Limb (tissue), 2 donors: ENCODE data around the gene PLCH2.

ENCODE experiments used
- DNase-seq, 2 donors: peaks; one replicate each; pipeline ENCODE4 v3.0.0-alpha.2; 2016; ENCODE audit errors: extremely low spot score in 2 of 2

Gene PLCH2, protein sequence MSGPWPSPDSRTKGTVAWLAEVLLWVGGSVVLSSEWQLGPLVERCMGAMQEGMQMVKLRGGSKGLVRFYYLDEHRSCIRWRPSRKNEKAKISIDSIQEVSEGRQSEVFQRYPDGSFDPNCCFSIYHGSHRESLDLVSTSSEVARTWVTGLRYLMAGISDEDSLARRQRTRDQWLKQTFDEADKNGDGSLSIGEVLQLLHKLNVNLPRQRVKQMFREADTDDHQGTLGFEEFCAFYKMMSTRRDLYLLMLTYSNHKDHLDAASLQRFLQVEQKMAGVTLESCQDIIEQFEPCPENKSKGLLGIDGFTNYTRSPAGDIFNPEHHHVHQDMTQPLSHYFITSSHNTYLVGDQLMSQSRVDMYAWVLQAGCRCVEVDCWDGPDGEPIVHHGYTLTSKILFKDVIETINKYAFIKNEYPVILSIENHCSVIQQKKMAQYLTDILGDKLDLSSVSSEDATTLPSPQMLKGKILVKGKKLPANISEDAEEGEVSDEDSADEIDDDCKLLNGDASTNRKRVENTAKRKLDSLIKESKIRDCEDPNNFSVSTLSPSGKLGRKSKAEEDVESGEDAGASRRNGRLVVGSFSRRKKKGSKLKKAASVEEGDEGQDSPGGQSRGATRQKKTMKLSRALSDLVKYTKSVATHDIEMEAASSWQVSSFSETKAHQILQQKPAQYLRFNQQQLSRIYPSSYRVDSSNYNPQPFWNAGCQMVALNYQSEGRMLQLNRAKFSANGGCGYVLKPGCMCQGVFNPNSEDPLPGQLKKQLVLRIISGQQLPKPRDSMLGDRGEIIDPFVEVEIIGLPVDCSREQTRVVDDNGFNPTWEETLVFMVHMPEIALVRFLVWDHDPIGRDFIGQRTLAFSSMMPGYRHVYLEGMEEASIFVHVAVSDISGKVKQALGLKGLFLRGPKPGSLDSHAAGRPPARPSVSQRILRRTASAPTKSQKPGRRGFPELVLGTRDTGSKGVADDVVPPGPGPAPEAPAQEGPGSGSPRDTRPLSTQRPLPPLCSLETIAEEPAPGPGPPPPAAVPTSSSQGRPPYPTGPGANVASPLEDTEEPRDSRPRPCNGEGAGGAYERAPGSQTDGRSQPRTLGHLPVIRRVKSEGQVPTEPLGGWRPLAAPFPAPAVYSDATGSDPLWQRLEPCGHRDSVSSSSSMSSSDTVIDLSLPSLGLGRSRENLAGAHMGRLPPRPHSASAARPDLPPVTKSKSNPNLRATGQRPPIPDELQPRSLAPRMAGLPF (N-terminal part only)

DNA sequence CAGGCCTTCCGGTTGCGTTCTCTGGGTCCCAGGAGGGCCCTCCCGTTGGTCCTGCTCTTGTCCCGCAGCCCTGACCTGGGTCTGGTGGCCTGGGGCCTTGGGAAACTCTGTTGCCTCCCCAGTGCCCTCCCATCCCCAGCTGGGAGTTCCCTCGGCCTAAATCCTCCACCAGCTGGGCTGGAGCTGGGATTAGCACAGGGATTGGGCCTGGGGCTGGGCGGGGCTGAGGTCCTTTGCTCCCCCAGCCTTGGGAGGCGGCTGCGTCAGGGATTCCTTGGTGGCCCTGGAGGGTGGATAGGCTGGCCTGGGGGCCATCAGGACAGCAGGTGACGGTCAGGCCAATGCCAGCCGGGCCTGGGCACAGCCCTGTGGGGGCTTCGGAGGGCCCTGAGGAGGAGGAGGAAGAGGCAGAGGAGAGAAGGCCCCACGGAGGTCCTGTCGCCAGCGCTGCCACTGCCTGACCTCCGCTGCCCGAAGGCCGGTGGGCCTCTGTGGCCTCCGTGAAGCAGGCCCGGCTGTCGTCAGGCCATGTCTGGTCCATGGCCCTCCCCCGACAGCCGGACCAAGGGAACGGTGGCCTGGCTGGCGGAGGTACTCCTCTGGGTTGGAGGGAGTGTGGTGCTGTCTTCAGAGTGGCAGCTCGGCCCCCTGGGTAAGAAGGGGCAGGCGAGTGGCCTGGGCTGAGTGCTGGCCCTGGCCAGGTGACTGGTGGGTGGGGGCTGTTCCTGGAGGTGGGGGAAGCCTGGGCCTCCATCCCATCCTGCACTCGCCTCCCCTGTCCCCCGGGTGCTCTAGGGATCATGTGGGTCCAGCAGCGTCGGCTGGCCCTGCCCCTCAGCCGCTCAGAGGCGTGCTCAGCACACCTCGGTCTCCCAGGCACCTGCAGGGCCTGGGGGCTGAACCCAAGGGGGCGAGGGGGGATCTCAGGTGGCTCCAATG, at the start of gene PLCH2:
Gene PLCH2, plus strand, starts transcription at position 229 of the 939 bp plus-strand sequence. Its CDS starts 300 bp downstream, at position 529.
- DNase-seq = no peak

DNA sequence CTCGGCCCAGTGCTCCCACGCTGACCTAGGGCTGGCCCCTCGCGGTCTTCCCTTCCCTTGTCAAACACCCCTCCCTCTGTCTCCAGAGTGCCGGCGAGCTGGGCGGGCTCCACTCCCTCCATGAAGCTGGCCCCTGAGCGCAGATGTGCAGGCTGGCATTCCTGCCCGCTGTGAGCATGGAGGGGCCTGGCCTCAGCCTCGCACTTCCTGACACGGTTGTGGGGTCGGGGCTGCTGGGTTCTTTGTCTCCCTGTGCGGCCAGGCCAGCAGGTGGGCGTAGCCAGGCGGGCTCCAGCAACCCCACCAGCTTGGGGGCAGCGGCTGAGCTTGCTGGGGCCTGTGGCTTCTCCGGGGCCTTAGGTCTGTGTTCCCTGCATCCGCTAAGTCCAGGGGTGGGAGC, 49.5 kb upstream of the PLCH2 start:
- DNase-seq = no peak

DNA sequence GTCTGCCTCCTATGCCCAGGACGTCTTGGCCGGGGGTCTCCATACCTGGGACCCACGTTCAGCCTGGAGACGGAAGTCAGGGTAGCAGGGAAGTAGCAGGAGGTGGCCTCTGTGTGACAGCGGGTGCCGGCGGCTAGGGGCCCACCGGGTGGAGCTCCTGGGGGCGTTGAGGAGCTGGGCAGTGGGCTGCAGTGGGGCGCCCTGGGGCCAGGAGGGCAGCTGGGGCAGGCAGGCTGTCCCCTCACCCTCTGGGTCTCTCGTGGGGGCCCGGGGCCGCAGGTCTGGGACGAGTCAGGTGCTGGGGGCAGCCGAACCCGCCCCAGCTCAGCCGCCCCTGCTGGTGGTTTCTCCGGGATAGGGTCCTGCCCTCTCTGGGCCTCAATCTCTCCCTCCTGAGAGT, 49.0 kb upstream of the PLCH2 start:
- DNase-seq = no peak

DNA sequence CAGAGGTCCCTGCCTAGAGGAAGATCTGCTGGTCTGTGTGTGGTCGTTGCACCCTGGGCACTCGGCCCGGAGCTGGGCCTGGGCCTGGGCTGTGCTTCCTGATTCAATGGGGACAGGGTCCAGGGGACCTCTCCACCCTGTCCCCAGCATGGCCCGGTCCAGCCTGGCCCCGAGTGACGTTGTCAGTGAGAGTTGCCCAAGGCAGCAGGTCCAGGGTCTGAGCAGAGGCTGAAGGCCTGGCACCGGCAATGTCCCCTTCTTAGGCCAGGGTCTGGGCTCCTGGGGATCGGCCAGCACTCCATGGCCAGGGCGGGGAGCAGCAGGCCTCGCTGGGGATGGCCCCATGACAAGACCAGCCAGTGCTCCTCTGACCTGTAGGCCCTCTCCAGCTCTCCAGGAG, 48.1 kb upstream of the PLCH2 start:
- DNase-seq = no peak

DNA sequence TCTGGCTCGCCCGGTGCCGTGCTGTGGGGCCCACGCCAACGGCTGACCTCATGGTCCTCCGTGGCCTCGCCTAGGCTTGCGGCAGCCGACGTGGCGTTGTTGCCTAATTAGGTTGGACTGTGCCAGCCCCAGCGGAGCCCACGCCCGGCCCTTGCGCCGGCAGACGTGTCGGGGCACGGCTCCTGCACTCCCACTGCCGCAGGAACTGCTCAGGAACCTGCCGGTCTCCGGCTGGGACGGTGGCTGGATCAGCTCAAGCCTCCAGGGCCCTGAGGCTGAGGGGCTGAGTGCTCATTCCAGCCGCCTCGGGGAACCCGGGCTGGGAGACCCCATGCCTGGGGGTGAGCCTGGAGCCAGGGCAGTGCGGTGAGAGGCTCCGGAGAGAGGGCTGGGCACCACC, 47.6 kb upstream of the PLCH2 start:
- no peak for DNase-seq

DNA sequence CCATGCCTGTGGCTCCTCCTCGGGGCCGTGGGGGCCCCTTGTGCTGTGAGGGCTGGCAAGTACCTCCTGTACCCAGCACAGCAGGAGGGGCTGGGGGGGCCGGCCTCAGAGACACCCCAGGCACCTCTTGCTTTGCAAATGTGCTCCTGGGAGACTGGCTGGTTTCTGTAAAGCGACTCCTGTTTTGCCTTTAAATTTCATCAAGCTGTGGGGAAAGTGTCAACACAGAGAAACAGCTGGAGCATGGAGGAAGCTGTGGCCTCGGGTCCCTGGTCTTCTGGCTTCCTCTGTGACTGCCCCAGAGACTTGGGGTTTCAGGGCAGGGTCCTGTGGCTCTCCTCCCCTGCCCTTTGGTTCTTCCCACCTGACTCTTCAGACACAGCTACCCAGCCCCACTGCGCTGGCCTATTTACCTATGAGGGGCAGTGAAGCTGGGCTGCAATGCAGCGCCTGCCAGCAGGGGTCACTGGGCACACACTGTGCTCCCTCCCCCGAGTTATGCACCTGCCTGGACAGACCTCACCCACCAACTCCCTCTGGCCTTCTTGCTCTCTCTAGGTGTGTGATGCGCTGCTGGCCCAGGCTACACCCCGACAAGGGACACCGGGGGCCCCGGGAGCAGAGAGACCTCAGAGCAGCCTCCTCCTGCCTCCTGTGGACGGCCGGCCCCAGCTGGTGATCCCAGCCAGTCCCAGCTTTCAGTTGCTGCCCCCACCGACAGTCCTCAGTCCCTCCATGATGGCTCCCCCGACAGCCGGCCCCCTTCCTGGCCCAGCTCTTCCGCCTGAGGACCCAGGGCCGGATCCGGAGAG, 46.1 kb upstream of the PLCH2 start:
- DNase-seq = no peak

DNA sequence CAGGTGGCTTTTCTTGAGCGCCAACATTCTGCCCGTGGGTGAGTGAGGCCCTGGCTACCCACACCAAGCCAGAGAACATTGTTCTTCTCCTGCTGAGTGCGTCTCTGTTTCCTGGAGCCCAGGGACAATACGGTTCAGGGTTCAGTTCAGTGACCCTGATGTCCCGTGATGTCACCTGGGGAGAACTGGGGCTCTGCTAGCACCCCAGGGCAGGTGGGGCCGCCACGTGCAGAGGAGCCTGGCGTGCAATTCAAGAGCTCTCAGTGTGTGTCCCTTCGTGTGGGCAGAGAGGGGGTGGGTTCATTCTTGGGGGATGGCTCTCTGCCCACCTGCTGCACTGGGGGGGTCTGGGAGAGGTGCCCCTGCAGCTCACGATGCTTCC, 45.5 kb upstream of the PLCH2 start:
- DNase-seq = no peak

DNA sequence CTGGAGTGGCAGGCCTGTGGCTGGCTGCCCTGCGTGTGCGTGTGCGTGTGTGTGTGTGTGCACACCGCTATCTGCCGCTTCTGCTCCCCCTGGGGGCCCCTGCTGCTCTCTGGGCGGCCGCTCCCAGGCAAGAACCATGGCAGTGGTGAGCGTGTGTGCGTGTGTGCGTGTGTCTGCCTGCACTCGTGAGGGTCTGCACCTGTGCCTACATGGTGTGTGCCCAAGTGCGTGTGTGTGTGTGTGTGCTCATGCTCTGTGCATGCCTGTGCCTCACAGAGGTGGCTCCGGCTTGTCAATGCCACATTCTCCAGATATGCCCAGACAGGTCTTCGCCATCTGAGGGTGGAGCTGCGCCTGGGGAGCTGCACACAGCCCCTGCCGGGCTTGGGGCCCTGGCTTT, 45.0 kb upstream of the PLCH2 start:
- DNase-seq = peak in 1 of 2 donors; percentile 51

DNA sequence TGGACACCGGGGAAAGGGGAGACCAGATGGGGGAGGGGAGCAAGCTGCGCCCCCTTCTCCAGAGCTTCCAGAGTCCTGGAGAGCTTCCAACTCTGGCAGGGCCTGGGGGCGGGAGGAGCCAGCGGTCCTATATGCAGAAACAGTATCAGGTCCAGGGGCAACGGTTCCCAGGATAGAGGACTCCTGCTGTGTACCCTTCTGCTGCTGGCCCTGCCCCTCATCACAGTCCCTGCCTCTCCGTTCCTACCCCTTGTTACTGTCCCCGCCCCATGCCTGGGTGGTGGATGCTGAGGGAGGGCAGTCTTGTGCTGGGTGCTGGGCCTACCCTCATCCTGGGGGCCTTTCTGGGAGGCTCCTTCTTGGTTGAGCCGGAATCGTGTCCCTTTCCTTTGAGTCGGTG, 44.6 kb upstream of the PLCH2 start:
- DNase-seq = no peak

DNA sequence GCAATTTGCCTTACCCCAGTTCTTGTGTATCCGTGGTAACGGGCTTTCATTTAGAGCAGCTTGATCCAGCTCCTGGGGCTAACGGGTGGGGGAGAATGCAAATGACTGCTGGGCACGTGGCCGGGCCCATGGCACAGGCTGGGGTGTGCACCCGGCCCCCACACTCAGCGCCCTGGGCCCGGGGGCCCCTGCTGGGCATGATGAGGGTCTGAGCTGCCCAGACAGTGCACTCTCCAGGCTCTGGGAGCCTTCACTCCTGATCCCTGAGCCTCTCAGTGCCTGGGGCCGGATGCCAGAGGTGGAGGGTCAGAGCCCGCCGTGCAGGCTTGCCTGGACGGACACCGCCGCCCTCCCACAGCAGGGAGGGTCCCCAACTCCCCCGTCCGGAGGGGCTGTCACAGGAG, 43.6 kb upstream of the PLCH2 start:
- no peak for DNase-seq

DNA sequence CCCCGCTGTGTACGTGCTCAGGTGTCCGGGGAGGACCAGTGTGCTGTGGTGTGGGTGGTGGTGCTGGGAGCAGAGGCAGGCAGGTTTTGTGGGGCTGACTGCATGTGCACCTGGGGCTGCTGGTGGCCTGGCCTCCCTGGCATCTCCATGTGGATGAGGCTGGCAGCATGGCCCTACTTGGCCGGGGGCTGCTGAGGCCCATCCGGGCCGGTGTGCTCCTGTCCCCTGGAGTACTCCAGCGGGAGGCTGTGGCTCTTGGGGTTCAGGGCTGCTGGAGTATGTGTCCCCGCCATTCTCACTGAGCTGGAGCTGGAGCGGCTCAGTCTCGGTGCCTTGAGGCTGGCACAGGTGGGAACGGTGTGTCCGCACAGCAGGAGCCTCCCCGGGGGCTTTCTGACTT, 42.9 kb upstream of the PLCH2 start:
- DNase-seq = no peak

DNA sequence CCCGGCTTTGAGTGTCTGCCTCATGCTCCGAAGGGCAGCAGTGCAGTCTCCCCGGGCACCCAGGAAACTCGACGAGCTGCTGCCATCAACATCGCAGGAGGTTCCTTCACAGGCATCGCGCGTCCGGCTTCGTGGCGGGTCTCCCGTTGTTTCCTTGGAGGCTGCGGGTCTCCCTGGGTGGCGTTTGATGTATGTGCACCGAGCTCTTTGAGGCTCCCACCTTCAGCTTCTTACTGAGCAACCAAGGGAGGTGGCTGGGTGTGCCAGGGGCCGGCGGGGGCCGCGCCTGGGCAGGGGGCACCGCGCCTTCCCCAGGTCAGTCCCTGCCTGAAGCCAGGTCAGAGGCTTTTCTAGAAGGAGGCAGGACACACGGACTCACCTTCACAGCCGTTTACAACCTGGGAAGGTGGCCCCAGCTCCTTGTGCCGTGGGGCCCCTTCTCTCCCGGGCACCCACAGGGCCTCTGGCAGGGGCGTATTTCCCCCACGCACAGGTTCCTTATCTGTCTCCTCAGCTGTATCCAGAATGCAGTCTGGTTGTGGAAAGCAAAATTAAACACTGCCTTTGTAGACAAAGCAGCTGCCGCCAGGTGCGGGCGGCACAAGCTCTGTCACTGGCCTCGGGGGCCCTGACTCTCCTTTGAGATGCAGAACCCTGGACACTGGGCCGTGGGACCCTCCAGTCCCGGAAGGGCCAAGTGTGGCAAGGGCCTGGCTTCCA, 42.0 kb upstream of the PLCH2 start:
- no peak for DNase-seq

DNA sequence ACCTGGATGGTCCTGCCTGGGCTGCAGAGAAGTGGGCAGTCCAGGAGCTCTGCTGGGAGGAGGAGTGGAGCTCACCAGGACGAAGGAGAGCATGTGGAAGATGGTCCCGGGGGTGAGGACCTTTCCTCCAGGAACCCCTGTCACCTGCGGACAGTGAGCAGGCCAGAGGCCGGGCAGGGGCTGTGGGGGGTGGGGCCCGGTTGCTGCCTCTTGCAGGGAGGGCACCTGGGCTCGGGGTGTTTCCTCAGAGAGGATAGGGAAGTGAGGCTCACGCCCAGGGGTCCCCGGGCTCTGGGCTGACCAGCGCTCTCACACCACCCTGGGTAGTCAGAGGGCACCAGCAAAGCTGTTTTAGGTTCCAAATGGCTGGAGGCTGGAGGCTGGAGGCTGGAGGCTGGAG, 41.0 kb upstream of the PLCH2 start:
- no peak for DNase-seq

DNA sequence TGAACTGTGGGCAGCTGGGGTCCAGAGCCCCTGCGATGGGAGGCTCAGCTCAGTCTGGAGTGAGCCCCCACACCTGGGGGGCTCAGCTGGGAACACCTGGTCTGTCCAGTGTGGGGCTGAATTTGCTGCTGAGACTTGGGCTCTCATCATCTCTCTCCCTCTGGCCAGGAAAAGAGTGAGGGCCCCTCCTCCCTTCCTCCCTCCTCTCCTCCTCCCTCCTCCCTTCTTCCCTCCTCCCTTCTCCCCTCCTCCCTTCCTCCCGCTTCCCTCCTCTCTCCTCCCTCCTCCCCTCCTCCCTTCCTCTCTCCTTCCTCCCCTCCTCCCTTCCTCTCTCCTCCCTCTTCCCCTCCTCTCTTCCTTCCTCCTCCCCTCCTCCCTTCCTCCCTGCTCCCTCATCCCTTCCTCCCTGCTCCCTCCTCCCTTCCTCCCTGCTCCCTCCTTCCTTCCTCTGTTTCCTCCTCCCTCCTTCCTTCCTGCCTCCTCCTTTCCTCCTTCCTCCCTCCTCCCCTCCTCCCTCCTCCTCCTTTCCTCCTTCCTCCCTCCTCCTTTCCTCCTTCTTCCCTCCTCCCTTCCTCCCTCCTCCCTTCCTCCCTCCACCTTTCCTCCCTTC, 40.2 kb upstream of the PLCH2 start:
- no peak for DNase-seq

DNA sequence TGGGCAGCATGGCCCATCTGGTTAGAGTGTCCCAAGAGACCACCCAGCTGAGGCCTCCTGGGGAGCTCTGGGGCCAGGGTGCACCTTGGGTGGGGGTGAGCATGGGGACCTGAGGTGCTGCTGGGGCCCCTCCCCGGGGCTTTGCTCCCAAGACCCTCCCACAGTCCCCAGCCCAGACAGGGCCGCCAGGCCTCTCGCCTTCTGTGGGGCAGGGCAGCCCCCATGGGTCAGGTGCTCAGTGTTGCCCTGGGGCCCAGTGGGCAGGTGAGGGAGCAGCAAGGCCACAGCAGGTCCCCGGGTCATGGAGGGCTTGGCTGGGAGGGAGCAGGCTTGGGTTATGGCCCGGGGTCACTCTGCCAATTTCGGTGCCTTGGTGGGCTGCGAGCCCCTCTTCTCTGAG, 39.2 kb upstream of the PLCH2 start:
- no peak for DNase-seq

DNA sequence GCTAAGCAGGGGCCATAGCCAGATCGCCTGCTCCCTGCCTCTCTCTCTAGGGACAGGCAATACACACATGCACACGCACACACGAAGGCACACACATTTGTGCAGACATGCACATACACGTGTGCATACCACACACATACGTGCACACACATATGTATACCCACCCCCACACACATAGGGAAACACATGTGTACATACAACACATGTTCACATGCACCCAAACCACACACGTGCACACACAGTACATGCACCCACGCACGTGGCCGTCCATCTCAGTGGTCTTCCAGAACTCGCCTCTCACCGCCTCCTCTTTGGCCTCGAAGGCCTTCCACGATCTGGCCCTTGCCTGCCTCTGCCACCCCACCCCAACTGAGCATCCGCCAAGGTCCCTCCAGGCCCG, 38.5 kb upstream of the PLCH2 start:
- DNase-seq = no peak

DNA sequence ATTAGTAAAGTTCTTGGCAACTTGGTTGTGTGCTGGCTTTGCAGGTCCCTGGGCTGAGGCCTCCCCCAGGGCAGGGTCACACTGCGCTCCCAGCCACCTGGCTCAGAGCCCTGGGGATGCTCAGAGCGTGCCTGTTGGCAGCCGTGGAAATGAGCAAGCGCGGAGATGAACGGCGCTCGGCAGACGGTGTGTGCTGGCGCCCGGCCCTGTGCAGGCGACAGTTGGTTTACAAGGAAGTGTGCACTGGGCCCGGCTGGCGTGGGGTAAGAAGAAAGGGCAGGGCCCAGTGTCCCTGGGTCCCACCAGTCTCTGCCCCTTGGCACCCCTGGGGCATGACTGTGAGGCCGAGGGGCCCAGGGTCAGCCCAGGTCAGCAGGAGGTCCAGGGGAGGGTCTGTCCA, 38.1 kb upstream of the PLCH2 start:
- no peak for DNase-seq

DNA sequence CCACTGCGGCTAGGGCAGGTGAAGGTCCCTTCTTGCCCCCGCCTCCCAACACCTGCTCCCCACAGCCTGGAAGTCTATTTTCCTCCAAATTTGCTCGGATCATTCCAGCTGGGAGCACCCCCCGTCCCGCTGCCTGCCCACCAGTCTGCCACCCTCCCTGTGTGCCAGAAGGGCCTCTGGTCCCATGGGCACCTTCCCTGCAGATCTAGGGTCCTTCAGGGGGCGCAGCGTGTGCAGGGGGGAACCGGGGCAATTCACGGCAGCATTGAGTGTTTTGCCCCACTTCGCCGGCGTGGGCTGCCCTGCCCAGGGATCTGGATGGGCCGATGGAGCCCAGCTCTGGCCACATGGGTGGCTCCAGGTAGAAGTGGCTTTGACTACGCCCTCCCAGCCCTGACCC, 37.4 kb upstream of the PLCH2 start:
- DNase-seq = no peak

DNA sequence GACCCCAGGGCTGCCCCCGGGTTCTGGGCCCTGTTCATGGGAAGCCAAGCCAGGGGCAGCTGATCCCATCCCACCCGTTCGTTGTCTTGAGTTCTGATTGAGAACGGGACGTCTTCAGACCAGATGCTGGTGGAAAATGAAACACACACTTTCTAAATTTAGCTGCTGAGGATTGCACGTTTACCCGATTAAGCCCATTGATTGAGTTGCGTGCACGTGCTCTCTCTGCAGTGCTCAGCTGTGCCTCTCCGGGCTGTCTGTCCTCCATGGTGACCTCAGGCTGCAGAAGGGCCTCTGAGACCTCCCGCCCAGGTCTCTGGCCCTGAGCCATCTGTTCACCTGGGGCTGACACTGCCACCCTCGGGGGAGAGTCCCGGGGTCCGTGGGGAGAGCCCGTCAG, 36.7 kb upstream of the PLCH2 start:
- no peak for DNase-seq
